Astrocyte of the cerebellum (primary cell): ENCODE measurements around the gene MED22.

Experiments used
- DNase-seq: peaks from one replicate; pipeline ENCODE4 v3.0.0-alpha.2; 2011; ENCODE audit warnings: low read depth
- H3K4me3 ChIP-seq: 2 replicates; pipeline ENCODE4 v1.5.1; 2011; ENCODE audit warnings: mild to moderate bottlenecking, low read depth, low read length, moderate library complexity
- CTCF ChIP-seq: IDR thresholded peaks from 2 replicates; pipeline ENCODE4 v1.5.1; 2012; ENCODE audit warnings: low read length, low read depth, moderate library complexity, mild to moderate bottlenecking; ENCODE audit errors: missing control alignments
- in situ Hi-C: cut with HindIII; loops from 2 replicates; pipeline ENCODE4 v1.10.0; 2017; ENCODE audit warnings: low sequenced_read_pairs

Gene MED22

GRCh38 chr9:133344979-133345378 is 3.0 kb downstream of the MED22 start:
- TF ChIP-seq CTCF, result no peak
- in situ Hi-C loops, result no loop called here
- no peak overlapping the region for H3K4me3 ChIP-seq
- DNase-seq, result no peak

- in situ Hi-C loops, result no loop called here
Observed at GRCh38 chr9:133344071-133344470, 3.9 kb downstream of the MED22 start.

GRCh38 chr9:133342570-133342969 is 5.4 kb downstream of the MED22 start:
- DNase-seq, result no peak
- no peak for TF ChIP-seq CTCF
- in situ Hi-C loops, result no loop called here
- no peak overlapping the region for H3K4me3 ChIP-seq

More at GRCh38 chr9:133344071-133344470, 3.9 kb downstream of the MED22 start:
- DNase-seq, result no peak
- no peak overlapping the region for H3K4me3 ChIP-seq
- no peak for TF ChIP-seq CTCF

GRCh38 chr9:133342069-133342406 is 5.9 kb downstream of the MED22 start:
- peak; percentile 32 for TF ChIP-seq CTCF
- no peak overlapping the region for H3K4me3 ChIP-seq
- in situ Hi-C loops, result no loop called here
- no peak for DNase-seq

- DNase-seq, result no peak
- in situ Hi-C loops, result no loop called here
- H3K4me3 ChIP-seq, result no peak overlapping the region
- TF ChIP-seq CTCF, result no peak
Observed at GRCh38 chr9:133341369-133342068, 6.4 kb downstream of the MED22 start.

- DNase-seq, result no peak
- no peak for TF ChIP-seq CTCF
- no peak overlapping the region for H3K4me3 ChIP-seq
- in situ Hi-C loops, result no loop called here
Observed at GRCh38 chr9:133340916-133341315, 7.0 kb downstream of the MED22 start.

GRCh38 chr9:133340256-133340655 is 7.7 kb downstream of the MED22 start:
- no peak for DNase-seq
- in situ Hi-C loops, result no loop called here
- TF ChIP-seq CTCF, result no peak
- H3K4me3 ChIP-seq, result no peak overlapping the region
